ENCODE results near the gene SLC7A6OS. TPM values are rescaled to one million over a fixed set of nuclear protein-coding genes. Genes with fewer than 3 reads are reported as not detected.

SLC7A6OS gene
- total RNA-seq, 1 donor from 2014 or later, result 23.3 TPM

- DNase-seq (ENCODE audit: low spot score in 2 of 2, unreplicated experiment in 2 of 2), result no peak
- Mint-ChIP-seq H3K27ac (no peak overlapping the region), H3K27me3 (ENCODE audit: low read depth) (no peaks in the 10 kb centered on the region), H3K36me3 (peaks cover 37% of the 10 kb centered on the region), H3K9me3 (no peaks in the 10 kb centered on the region), H3K4me3 (no peak overlapping the region), H3K4me1 (no peaks in the 10 kb centered on the region)
- no peak for TF ChIP-seq CTCF (IDR thresholded peaks at IDR 0.05; ENCODE audit: unreplicated experiment)
These were observed 36.9 kb upstream of the SLC7A6OS start for GRCh38 chr16:68347605-68348004.

GRCh38 chr16:68346892-68347480 lies 36.2 kb upstream of the SLC7A6OS start:
- H3K27ac Mint-ChIP-seq, result no peak overlapping the region
- H3K36me3 Mint-ChIP-seq, result peaks cover 41% of the 10 kb centered on the region
- H3K4me1 Mint-ChIP-seq, result no peaks in the 10 kb centered on the region
- TF ChIP-seq CTCF (IDR thresholded peaks at IDR 0.05; ENCODE audit: unreplicated experiment), result no peak
- DNase-seq (ENCODE audit: low spot score in 2 of 2, unreplicated experiment in 2 of 2), result no peak
- no peak overlapping the region for H3K4me3 Mint-ChIP-seq
- no peaks in the 10 kb centered on the region for H3K27me3 Mint-ChIP-seq (ENCODE audit: low read depth)
- H3K9me3 Mint-ChIP-seq, result no peaks in the 10 kb centered on the region

GRCh38 chr16:68345958-68346635 lies 35.4 kb upstream of the SLC7A6OS start:
- no peak for TF ChIP-seq CTCF (IDR thresholded peaks at IDR 0.05; ENCODE audit: unreplicated experiment)
- no peak overlapping the region for H3K4me3 Mint-ChIP-seq
- H3K4me1 Mint-ChIP-seq, result no peaks in the 10 kb centered on the region
- no peak for DNase-seq (ENCODE audit: low spot score in 2 of 2, unreplicated experiment in 2 of 2)
- no peak overlapping the region for H3K27ac Mint-ChIP-seq
- H3K27me3 Mint-ChIP-seq (ENCODE audit: low read depth), result no peaks in the 10 kb centered on the region
- no peaks in the 10 kb centered on the region for H3K9me3 Mint-ChIP-seq
- peaks cover 43% of the 10 kb centered on the region for H3K36me3 Mint-ChIP-seq

- Mint-ChIP-seq H3K27ac (no peak overlapping the region), H3K4me3 (no peak overlapping the region), H3K36me3 (peaks cover 46% of the 10 kb centered on the region), H3K4me1 (no peaks in the 10 kb centered on the region), H3K27me3 (ENCODE audit: low read depth) (no peaks in the 10 kb centered on the region), H3K9me3 (no peaks in the 10 kb centered on the region)
- no peak for TF ChIP-seq CTCF (IDR thresholded peaks at IDR 0.05; ENCODE audit: unreplicated experiment)
- no peak for DNase-seq (ENCODE audit: low spot score in 2 of 2, unreplicated experiment in 2 of 2)
These were observed 34.6 kb upstream of the SLC7A6OS start for GRCh38 chr16:68345351-68345810.

GRCh38 chr16:68344252-68344651 lies 33.5 kb upstream of the SLC7A6OS start:
- no peak for DNase-seq (ENCODE audit: low spot score in 2 of 2, unreplicated experiment in 2 of 2)
- no peak overlapping the region for H3K27ac Mint-ChIP-seq
- H3K36me3 Mint-ChIP-seq, result peaks cover 53% of the 10 kb centered on the region
- H3K9me3 Mint-ChIP-seq, result no peaks in the 10 kb centered on the region
- H3K4me1 Mint-ChIP-seq, result no peaks in the 10 kb centered on the region
- no peaks in the 10 kb centered on the region for H3K27me3 Mint-ChIP-seq (ENCODE audit: low read depth)
- TF ChIP-seq CTCF (IDR thresholded peaks at IDR 0.05; ENCODE audit: unreplicated experiment), result no peak
- no peak overlapping the region for H3K4me3 Mint-ChIP-seq

Data from mesothelial cell of epicardium (in vitro differentiated cells).